ENCODE measurements around the gene MT1A.

DNA sequence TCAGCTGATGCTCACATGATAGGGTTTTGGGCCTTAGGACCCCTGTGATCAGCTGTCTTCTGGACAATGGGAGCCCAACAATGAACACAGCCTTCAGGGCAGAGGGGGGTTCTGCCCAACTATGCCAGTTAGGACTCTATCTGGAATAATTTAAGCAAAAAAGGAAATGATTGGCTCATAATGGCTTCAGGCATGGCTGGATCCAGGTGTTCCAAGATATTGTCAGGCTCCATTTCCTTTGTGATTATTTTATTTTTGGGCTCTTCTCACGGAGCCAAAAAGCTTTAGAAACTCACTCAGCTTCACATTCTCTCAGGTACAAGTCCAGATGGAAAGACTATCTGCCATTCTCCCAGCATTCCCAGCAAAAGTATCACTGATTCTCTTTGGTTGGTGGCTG, 33.0 kb upstream of the MT1A start:
- no peak for TF ChIP-seq CTCF (conservative IDR thresholded peaks at IDR 0.05 in 1 of 2, IDR thresholded peaks at IDR 0.05 in 1 of 2; ENCODE audit: extremely low read depth in 1 of 2, insufficient read depth in 1 of 2, low read depth in 1 of 2, low read length in 2 of 2)
- no peak for TF ChIP-seq EZH2 (IDR thresholded peaks at IDR 0.05; ENCODE audit: borderline replicate concordance, low read length)

Data from mammary epithelial cell (primary cell).